Uterus (tissue), 4 donors: Measurements from ENCODE around the gene DLD. TPM values are rescaled to one million over a fixed set of nuclear protein-coding genes. Genes with fewer than 3 reads are reported as not detected.

Source experiments
- DNase-seq, 2 donors: peaks; one replicate each; pipeline ENCODE4 v3.0.0-alpha.2; 2019 to 2020
- H3K27ac ChIP-seq, 2 donors: fragments of 200-600 bp; sonication (generic); 1 replicate in 1 of 2; 2 replicates in 1 of 2; pipeline ENCODE4 v1.5.1; 2016 to 2018
- H3K27me3 ChIP-seq, 2 donors: fragments of 200-600 bp; sonication (generic); one replicate each; pipeline ENCODE4 v1.5.1; 2018 to 2019; ENCODE audit warnings: control low read depth in 1 of 2
- H3K36me3 ChIP-seq, 2 donors: fragments of 200-600 bp; sonication (generic); one replicate each; pipeline ENCODE4 v1.5.1; 2019; ENCODE audit warnings: control low read depth in 1 of 2
- H3K4me1 ChIP-seq, 2 donors: fragments of 200-600 bp; sonication (generic); one replicate each; pipeline ENCODE4 v1.5.1; 2018 to 2019; ENCODE audit warnings: control low read depth in 1 of 2
- H3K4me3 ChIP-seq, 2 donors: fragments of 200-600 bp; sonication (generic); 1 replicate in 1 of 2; 2 replicates in 1 of 2; pipeline ENCODE4 v1.5.1; 2018 to 2019; ENCODE audit warnings: mild to moderate bottlenecking in 1 of 2
- H3K9me3 ChIP-seq, 2 donors: fragments of 200-600 bp; sonication (generic); one replicate each; pipeline ENCODE4 v1.5.1; 2019; ENCODE audit warnings: control low read depth in 1 of 2
- CTCF ChIP-seq, 4 experiments: fragments of 200-600 bp in 2 of 4; fragments of 450-650 bp in 2 of 4; sonication (generic) in 2 of 4; IDR thresholded peaks; one replicate each; pipeline ENCODE4 v1.5.1; 2016 to 2019; ENCODE audit warnings: antibody characterized with exemption in 4 of 4, mild to moderate bottlenecking in 2 of 4, moderate library complexity in 1 of 4
- POLR2A ChIP-seq, 2 donors: fragments of 450-650 bp; IDR thresholded peaks; one replicate each; pipeline ENCODE4 v1.6.1; 2016; ENCODE audit warnings: antibody characterized with exemption in 2 of 2, mild to moderate bottlenecking in 1 of 2, moderate library complexity in 1 of 2
- intact Hi-C: fragments of 100-400 bp; cut with DNase I; formaldehyde crosslinking; loops from one replicate; pipeline ENCODE4 v1.15.1; 2023; ENCODE audit warnings: low total_unique reads
- total RNA-seq, 4 donors: library from RNA; depleted of rRNA in 3 of 4; stranded (reverse); fragments of >200 nt in 3 of 4; gene quantifications; one replicate each; pipeline versions ENCODE4 v1.1.0 to v1.2.4, GENCODE V29; 2014 to 2023
- donor health status: DM: yes; HTN: yes; CAD: no.

Gene DLD
- total RNA-seq, 4 donors from 2014 or later = 50.2 to 127 (median 64.3) TPM

GRCh38 chr7:107913851-107914250 is 22.9 kb downstream of the DLD start:
- no peaks in the 10 kb centered on the region for H3K27me3 ChIP-seq
- H3K4me1 ChIP-seq = no peaks in the 10 kb centered on the region
- H3K9me3 ChIP-seq = no peaks in the 10 kb centered on the region
- H3K27ac ChIP-seq = no peak overlapping the region
- intact Hi-C loops = no loop called here
- H3K4me3 ChIP-seq = no peak overlapping the region
- DNase-seq = no peak
- TF ChIP-seq CTCF (IDR thresholded peaks at IDR 0.05) (no peak), POLR2A (IDR thresholded peaks at IDR 0.05) (no peak)
- no peaks in the 10 kb centered on the region for H3K36me3 ChIP-seq

GRCh38 chr7:107914831-107915230 is 23.8 kb downstream of the DLD start:
- H3K4me1 ChIP-seq = no peaks in the 10 kb centered on the region
- intact Hi-C loops = no loop called here
- TF ChIP-seq POLR2A (IDR thresholded peaks at IDR 0.05) (no peak), CTCF (IDR thresholded peaks at IDR 0.05) (no peak)
- no peaks in the 10 kb centered on the region for H3K27me3 ChIP-seq
- H3K9me3 ChIP-seq = no peaks in the 10 kb centered on the region
- DNase-seq = no peak
- H3K36me3 ChIP-seq = no peaks in the 10 kb centered on the region
- H3K27ac ChIP-seq = no peak overlapping the region
- no peak overlapping the region for H3K4me3 ChIP-seq

- DNase-seq = no peak
- Histone ChIP-seq H3K27ac (no peak overlapping the region), H3K27me3 (no peaks in the 10 kb centered on the region), H3K9me3 (no peaks in the 10 kb centered on the region), H3K4me3 (no peak overlapping the region), H3K4me1 (no peaks in the 10 kb centered on the region), H3K36me3 (no peaks in the 10 kb centered on the region)
- TF ChIP-seq POLR2A (IDR thresholded peaks at IDR 0.05) (no peak), CTCF (IDR thresholded peaks at IDR 0.05) (no peak)
- intact Hi-C loops = no loop called here
Observed at GRCh38 chr7:107915541-107915940, 24.6 kb downstream of the DLD start.

DNA sequence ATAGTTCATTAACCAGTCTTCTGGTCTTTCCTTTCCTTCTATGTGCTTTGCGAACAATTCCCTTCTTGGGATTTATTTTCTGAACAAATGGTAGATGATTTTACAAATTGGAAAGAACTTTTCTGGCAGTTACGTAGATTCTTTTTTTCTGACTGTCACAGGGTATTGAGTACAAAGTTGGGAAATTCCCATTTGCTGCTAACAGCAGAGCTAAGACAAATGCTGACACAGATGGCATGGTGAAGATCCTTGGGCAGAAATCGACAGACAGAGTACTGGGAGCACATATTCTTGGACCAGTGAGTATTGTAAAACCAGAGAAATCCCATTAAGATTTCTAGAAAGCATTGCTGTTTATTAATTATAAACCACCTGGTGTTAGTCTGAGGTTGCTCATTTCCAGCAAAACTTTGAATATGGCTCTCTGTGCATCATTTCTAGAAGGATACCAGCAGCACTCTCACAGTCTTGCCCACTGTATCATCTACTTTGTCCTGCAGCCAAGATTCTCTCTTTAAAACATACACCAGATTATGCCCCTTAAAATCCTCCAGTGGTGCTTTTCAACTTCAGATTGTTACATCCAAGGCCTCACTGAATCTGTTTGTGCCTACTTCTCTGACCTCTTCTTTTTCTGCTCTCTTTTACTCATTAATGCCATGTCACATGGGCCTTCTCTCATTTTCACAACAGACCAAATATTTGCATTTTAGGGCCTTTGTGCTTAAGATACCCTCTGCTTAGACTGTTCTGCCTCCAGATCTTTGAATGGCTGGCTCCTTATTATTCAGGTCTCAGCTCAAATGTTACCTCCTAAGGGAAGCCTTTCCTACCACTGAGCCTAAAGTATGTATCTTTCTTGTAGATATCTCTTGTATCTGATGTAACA is 27.0 kb downstream of the DLD start:
- intact Hi-C loops = no loop called here
- no peaks in the 10 kb centered on the region for H3K27me3 ChIP-seq
- H3K27ac ChIP-seq = no peak overlapping the region
- DNase-seq = no peak
- no peaks in the 10 kb centered on the region for H3K36me3 ChIP-seq
- no peaks in the 10 kb centered on the region for H3K9me3 ChIP-seq
- H3K4me1 ChIP-seq = no peaks in the 10 kb centered on the region
- TF ChIP-seq CTCF (IDR thresholded peaks at IDR 0.05) = no peak
- TF ChIP-seq POLR2A (IDR thresholded peaks at IDR 0.05) = no peak
- H3K4me3 ChIP-seq = no peak overlapping the region

- no peaks in the 10 kb centered on the region for H3K36me3 ChIP-seq
- no peaks in the 10 kb centered on the region for H3K27me3 ChIP-seq
- DNase-seq = no peak
- no peak for TF ChIP-seq POLR2A (IDR thresholded peaks at IDR 0.05)
- no peak for TF ChIP-seq CTCF (IDR thresholded peaks at IDR 0.05)
- H3K4me1 ChIP-seq = peaks cover 0 to 4% of the 10 kb centered on the region in 2 donors
- H3K27ac ChIP-seq = no peak overlapping the region
- intact Hi-C loops = no loop called here
- H3K9me3 ChIP-seq = no peaks in the 10 kb centered on the region
- H3K4me3 ChIP-seq = no peak overlapping the region
Observed at GRCh38 chr7:107918948-107919347, 28.0 kb downstream of the DLD start.
